ENCODE results near the gene PCOLCE2. TPM values are rescaled to one million over a fixed set of nuclear protein-coding genes. Genes with fewer than 3 reads are reported as not detected.

The PCOLCE2 gene
- total RNA-seq, 1 experiment from 2014 or later = 3.2 TPM

DNA sequence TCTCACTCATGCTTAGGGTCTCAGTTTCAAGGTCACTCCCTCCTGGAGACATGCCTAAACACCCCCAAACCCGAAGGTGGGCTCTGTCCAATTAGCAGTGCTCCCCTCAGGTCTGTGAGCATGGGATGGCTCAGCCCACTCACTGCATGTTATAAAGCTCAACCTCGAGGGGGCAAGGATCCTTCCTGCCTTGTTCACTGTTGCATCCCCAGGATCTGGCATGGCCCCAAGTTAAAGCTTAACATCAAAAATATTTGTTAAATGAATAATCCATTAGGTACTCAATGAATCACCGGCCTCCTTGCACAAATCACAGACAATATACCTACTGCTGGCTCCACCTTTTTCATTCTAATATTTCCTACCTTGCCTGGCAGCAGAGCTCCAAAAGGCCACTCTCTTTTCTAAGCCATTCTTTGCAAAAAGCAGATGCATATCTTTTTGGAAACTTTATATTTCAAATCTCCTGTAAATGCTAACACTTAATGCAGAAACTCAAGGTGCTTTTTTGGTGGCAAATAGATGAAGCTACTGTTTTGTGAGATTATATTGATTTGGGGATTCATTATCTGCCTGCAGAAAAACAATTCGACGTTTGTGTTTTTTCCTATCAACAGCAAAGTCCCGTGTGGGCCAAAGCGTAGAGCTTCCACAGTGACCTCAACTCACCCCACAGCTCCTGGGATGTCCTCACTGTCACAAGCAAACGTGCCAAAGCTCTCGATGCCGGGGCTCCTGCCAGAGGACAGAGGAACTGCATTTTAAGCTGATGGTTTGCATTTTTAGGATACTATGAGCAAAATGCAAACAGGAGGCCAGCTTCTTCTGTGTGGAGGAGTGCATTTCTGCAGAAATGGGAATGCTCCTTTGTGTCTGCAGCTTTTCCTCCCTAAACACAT is 35.4 kb downstream of the PCOLCE2 start:
- ChIA-PET CTCF (interaction anchor here (0.6 to 8.9 kb wide), 10 partner anchors 9 to 134 kb away, joined by 3 to 65 read pairs (median 6); no protein-coding TSS in a partner anchor), POLR2A (interaction anchor here (0.6 to 2.4 kb wide), 9 partner anchors 10 to 759 kb away, joined by 3 to 26 read pairs (median 3); partner anchors contain the start of gene U2SURP)
- Mint-ChIP-seq H3K4me3 (ENCODE audit: unreplicated experiment) (no peak overlapping the region), H3K4me1 (ENCODE audit: insufficient read depth, unreplicated experiment) (peaks cover 24% of the 10 kb centered on the region), H3K27ac (ENCODE audit: low read depth, unreplicated experiment) (peak overlapping the region; percentile 9), H3K27me3 (ENCODE audit: insufficient read depth, unreplicated experiment) (no peaks in the 10 kb centered on the region), H3K9me3 (ENCODE audit: unreplicated experiment) (no peaks in the 10 kb centered on the region), H3K36me3 (ENCODE audit: insufficient read depth, unreplicated experiment) (no peaks in the 10 kb centered on the region)
- no TSS peak for BruUV-seq (replicated peaks)
- peak; percentile 92 for DNase-seq (ENCODE audit: unreplicated experiment)
- TF ChIP-seq CTCF (IDR thresholded peaks at IDR 0.05; ENCODE audit: unreplicated experiment) = no peak
- intact Hi-C loops (cut with micrococcal nuclease) = no loop called here

GRCh38 chr3:142852009-142852408 is 36.9 kb downstream of the PCOLCE2 start:
- no peaks in the 10 kb centered on the region for H3K9me3 Mint-ChIP-seq (ENCODE audit: unreplicated experiment)
- BruUV-seq (replicated peaks) = no TSS peak
- H3K27ac Mint-ChIP-seq (ENCODE audit: low read depth, unreplicated experiment) = no peak overlapping the region
- no peaks in the 10 kb centered on the region for H3K36me3 Mint-ChIP-seq (ENCODE audit: insufficient read depth, unreplicated experiment)
- DNase-seq (ENCODE audit: unreplicated experiment) = peak; percentile 13
- H3K4me3 Mint-ChIP-seq (ENCODE audit: unreplicated experiment) = no peak overlapping the region
- no peaks in the 10 kb centered on the region for H3K27me3 Mint-ChIP-seq (ENCODE audit: insufficient read depth, unreplicated experiment)
- intact Hi-C loops (cut with micrococcal nuclease) = no loop called here
- peaks cover 21% of the 10 kb centered on the region for H3K4me1 Mint-ChIP-seq (ENCODE audit: insufficient read depth, unreplicated experiment)
- TF ChIP-seq CTCF (IDR thresholded peaks at IDR 0.05; ENCODE audit: unreplicated experiment) = no peak
- CTCF ChIA-PET = interaction anchor here (0.6 to 8.9 kb wide), 2 partner anchors 19 to 23 kb away, joined by 5 to 65 read pairs; no protein-coding TSS in a partner anchor
- POLR2A ChIA-PET = interaction anchor here (2.4 kb wide), 2 partner anchors 11 to 106 kb away, joined by 5 to 25 read pairs; no protein-coding TSS in a partner anchor

DNA sequence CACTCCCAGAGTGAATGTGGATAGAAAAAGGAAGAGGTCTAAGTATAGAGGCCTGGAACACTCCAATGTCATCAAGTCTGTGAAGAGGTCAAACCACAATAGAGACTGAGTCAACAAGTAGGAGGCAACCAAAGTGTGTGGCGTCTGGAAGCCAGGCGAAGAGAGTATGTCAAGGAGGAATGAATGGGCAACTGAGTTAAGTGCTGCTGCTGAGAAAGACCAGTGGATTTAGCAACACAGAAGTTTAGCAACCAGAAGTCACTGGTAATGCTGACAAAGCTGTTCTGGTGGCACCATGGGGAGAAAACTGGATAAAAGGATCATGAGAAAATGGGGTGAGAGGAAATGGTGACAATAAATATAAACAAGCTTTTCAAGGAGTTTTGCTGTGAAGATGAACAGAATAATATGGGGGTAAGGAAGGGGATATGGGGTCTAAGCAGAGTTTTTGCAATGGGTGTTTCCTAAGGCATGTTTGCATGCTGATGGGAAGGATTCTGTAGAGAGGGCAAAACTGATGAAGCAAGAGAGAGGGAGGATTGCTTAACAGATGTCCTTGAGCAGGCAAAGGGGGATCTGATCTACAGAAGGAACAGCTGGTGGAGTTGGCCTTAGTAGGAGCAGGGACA is 38.4 kb downstream of the PCOLCE2 start:
- H3K27me3 Mint-ChIP-seq (ENCODE audit: insufficient read depth, unreplicated experiment) = no peaks in the 10 kb centered on the region

More for the DNA sequence above, 38.4 kb downstream of the PCOLCE2 start:
- no peak for TF ChIP-seq CTCF (IDR thresholded peaks at IDR 0.05; ENCODE audit: unreplicated experiment)
- no peak overlapping the region for H3K27ac Mint-ChIP-seq (ENCODE audit: low read depth, unreplicated experiment)
- CTCF ChIA-PET = interaction anchor here (0.5 to 8.9 kb wide), 5 partner anchors 10 to 146 kb away, joined by 3 to 65 read pairs (median 3); no protein-coding TSS in a partner anchor
- no peaks in the 10 kb centered on the region for H3K36me3 Mint-ChIP-seq (ENCODE audit: insufficient read depth, unreplicated experiment)
- no peak overlapping the region for H3K4me3 Mint-ChIP-seq (ENCODE audit: unreplicated experiment)
- intact Hi-C loops (cut with micrococcal nuclease) = no loop called here
- peak; percentile 94 for DNase-seq (ENCODE audit: unreplicated experiment)
- POLR2A ChIA-PET = interaction anchor here (0.5 to 2.4 kb wide), 9 partner anchors 13 to 273 kb away, joined by 3 to 25 read pairs (median 3); partner anchors contain the start of gene ATR
- H3K9me3 Mint-ChIP-seq (ENCODE audit: unreplicated experiment) = no peaks in the 10 kb centered on the region
- H3K4me1 Mint-ChIP-seq (ENCODE audit: insufficient read depth, unreplicated experiment) = peaks cover 18% of the 10 kb centered on the region
- no TSS peak for BruUV-seq (replicated peaks)

Measured in MCF 10A (cell line).